HEK293 (cell line): Measurements from ENCODE around the gene BTBD6.

Experiments used
- CTCF ChIA-PET: fragments of 350-600 bp; formaldehyde crosslinking; extraction: SDS; loops from one replicate; lab custom pipeline; 2021; ENCODE audit warnings: antibody characterized with exemption; lab: Yijun Ruan, JAX
- POLR2A ChIA-PET: fragments of 300-600 bp; formaldehyde crosslinking; extraction: SDS; loops from one replicate; lab custom pipeline; 2020; ENCODE audit warnings: antibody characterized with exemption, inconsistent platforms; lab: Yijun Ruan, JAX
- H3K27ac ChIP-seq: fragments of 200-500 bp; sonication (Bioruptor generic); 2 replicates; pipeline ENCODE4 v1.5.1; 2014; ENCODE audit warnings: low read depth, low read length, control low read depth, inconsistent platforms; ENCODE audit errors: extremely low read depth
- H3K36me3 ChIP-seq, 2 experiments: fragments of 200-500 bp in 1 of 2; sonication (Bioruptor generic) in 1 of 2; 1 replicate in 1 of 2; 2 replicates in 1 of 2; pipeline ENCODE4 v1.5.1; 2014 to 2017; ENCODE audit warnings: inconsistent platforms in 2 of 2, low read length in 2 of 2; ENCODE audit not compliant: control insufficient read depth in 2 of 2, insufficient read depth in 1 of 2
- H3K4me1 ChIP-seq: fragments of 200-500 bp; sonication (Bioruptor generic); 2 replicates; pipeline ENCODE4 v1.5.1; 2014; ENCODE audit warnings: mild to moderate bottlenecking, low read length, inconsistent platforms; ENCODE audit not compliant: control insufficient read depth, insufficient read depth
- H3K4me3 ChIP-seq: 2 replicates; pipeline ENCODE4 v1.5.1; 2011; ENCODE audit warnings: low read depth, mild to moderate bottlenecking, control low read depth, low read length, moderate library complexity
- H3K9me3 ChIP-seq: fragments of 200-500 bp; sonication (Bioruptor generic); 2 replicates; pipeline ENCODE4 v1.5.1; 2014; ENCODE audit warnings: low read depth, low read length, inconsistent platforms; ENCODE audit not compliant: control insufficient read depth, insufficient read depth
- EGR2 ChIP-seq: fragments of 450-650 bp; formaldehyde crosslinking; IDR thresholded peaks from 2 replicates; pipeline ENCODE4 v1.5.1; 2016; ENCODE audit warnings: low read depth, missing biosample characterization, missing genetic modification characterization
- KLF1 ChIP-seq: fragments of 450-650 bp; formaldehyde crosslinking; IDR thresholded peaks from 2 replicates; pipeline ENCODE4 v1.5.1; 2016; ENCODE audit warnings: missing biosample characterization, missing genetic modification characterization
- PRDM1 ChIP-seq: fragments of 450-650 bp; formaldehyde crosslinking; IDR thresholded peaks from 2 replicates; pipeline ENCODE4; 2016; ENCODE audit warnings: missing biosample characterization, missing genetic modification characterization
- SCRT1 ChIP-seq: fragments of 450-650 bp; formaldehyde crosslinking; IDR thresholded peaks from 2 replicates; pipeline ENCODE4 v1.5.1; 2016; ENCODE audit warnings: missing biosample characterization, missing genetic modification characterization, borderline replicate concordance
- SP7 ChIP-seq: fragments of 450-650 bp; formaldehyde crosslinking; IDR thresholded peaks from 2 replicates; pipeline ENCODE4 v1.5.1; 2016; ENCODE audit warnings: missing biosample characterization, missing genetic modification characterization
- ZFP3 ChIP-seq: fragments of 450-650 bp; formaldehyde crosslinking; IDR thresholded peaks from 2 replicates; pipeline ENCODE4 v1.5.1; 2016; ENCODE audit warnings: low read depth, missing biosample characterization, missing genetic modification characterization
- ZFP69B ChIP-seq: fragments of 450-650 bp; formaldehyde crosslinking; IDR thresholded peaks from 2 replicates; pipeline ENCODE4 v1.5.1; 2016; ENCODE audit warnings: missing biosample characterization, missing genetic modification characterization
- ZNF112 ChIP-seq: fragments of 450-650 bp; formaldehyde crosslinking; IDR thresholded peaks from 2 replicates; pipeline ENCODE4 v1.5.0; 2017; ENCODE audit warnings: missing biosample characterization, missing genetic modification characterization
- ZNF140 ChIP-seq: fragments of 450-650 bp; formaldehyde crosslinking; IDR thresholded peaks from 2 replicates; pipeline ENCODE4 v1.5.1; 2016; ENCODE audit warnings: missing biosample characterization, missing genetic modification characterization
- ZNF341 ChIP-seq: fragments of 450-650 bp; formaldehyde crosslinking; IDR thresholded peaks from 2 replicates; pipeline ENCODE4; 2016; ENCODE audit warnings: low read depth, missing biosample characterization, missing genetic modification characterization
- ZNF354C ChIP-seq: fragments of 450-650 bp; formaldehyde crosslinking; IDR thresholded peaks from 2 replicates; pipeline ENCODE4 v1.5.1; 2016; ENCODE audit warnings: missing biosample characterization, missing genetic modification characterization, low read depth, borderline replicate concordance
- ZNF394 ChIP-seq: fragments of 450-650 bp; formaldehyde crosslinking; IDR thresholded peaks from 2 replicates; pipeline ENCODE4 v1.5.1; 2016; ENCODE audit warnings: missing biosample characterization, missing genetic modification characterization, mild to moderate bottlenecking, moderate library complexity, borderline replicate concordance
- ZNF48 ChIP-seq: fragments of 450-650 bp; formaldehyde crosslinking; IDR thresholded peaks from 2 replicates; pipeline ENCODE4 v1.5.1; 2016; ENCODE audit warnings: missing biosample characterization, missing genetic modification characterization
- ZNF501 ChIP-seq: fragments of 450-650 bp; formaldehyde crosslinking; IDR thresholded peaks from 2 replicates; pipeline ENCODE4 v1.5.1; 2016; ENCODE audit warnings: missing biosample characterization, missing genetic modification characterization
- ZNF521 ChIP-seq: fragments of 450-650 bp; formaldehyde crosslinking; IDR thresholded peaks from 2 replicates; pipeline ENCODE4 v1.5.1; 2017; ENCODE audit warnings: missing biosample characterization, mild to moderate bottlenecking, missing genetic modification characterization
- ZNF560 ChIP-seq: fragments of 450-650 bp; formaldehyde crosslinking; IDR thresholded peaks from 2 replicates; pipeline ENCODE4 v1.5.1; 2017; ENCODE audit warnings: missing biosample characterization, missing genetic modification characterization, borderline replicate concordance
- ZNF624 ChIP-seq: fragments of 450-650 bp; formaldehyde crosslinking; IDR thresholded peaks from 2 replicates; pipeline ENCODE4 v1.5.1; 2017; ENCODE audit warnings: missing biosample characterization, missing genetic modification characterization
- ZNF626 ChIP-seq: fragments of 450-650 bp; sonication (Bioruptor Pico); formaldehyde crosslinking; IDR thresholded peaks from 2 replicates; pipeline ENCODE4 v1.5.1; 2018; ENCODE audit warnings: missing biosample characterization, missing genetic modification characterization, inconsistent platforms
- ZNF660 ChIP-seq: fragments of 450-650 bp; IDR thresholded peaks from 2 replicates; pipeline ENCODE4 v1.5.1; 2018; ENCODE audit warnings: missing biosample characterization, mild to moderate bottlenecking, missing genetic modification characterization
- ZSCAN30 ChIP-seq: fragments of 450-650 bp; IDR thresholded peaks from 2 replicates; pipeline ENCODE4 v1.5.1; 2018; ENCODE audit warnings: missing biosample characterization, mild to moderate bottlenecking, missing genetic modification characterization, moderate library complexity
- TF ChIP-seq, protein P1 (sequence below): fragments of 450-650 bp; formaldehyde crosslinking; IDR thresholded peaks from 2 replicates; pipeline ENCODE4 v1.5.1; 2016; ENCODE audit warnings: missing biosample characterization, missing genetic modification characterization, low read depth
- TF ChIP-seq, protein P2 (sequence below): fragments of 450-650 bp; formaldehyde crosslinking; IDR thresholded peaks from 2 replicates; pipeline ENCODE4 v1.5.1; 2016; ENCODE audit warnings: missing biosample characterization, missing genetic modification characterization
- TF ChIP-seq, protein P3 (sequence below): fragments of 450-650 bp; formaldehyde crosslinking; conservative IDR thresholded peaks from 2 replicates; pipeline ENCODE4 v1.5.1; 2016; ENCODE audit warnings: low read depth, missing biosample characterization, missing genetic modification characterization

BTBD6 gene

DNA sequence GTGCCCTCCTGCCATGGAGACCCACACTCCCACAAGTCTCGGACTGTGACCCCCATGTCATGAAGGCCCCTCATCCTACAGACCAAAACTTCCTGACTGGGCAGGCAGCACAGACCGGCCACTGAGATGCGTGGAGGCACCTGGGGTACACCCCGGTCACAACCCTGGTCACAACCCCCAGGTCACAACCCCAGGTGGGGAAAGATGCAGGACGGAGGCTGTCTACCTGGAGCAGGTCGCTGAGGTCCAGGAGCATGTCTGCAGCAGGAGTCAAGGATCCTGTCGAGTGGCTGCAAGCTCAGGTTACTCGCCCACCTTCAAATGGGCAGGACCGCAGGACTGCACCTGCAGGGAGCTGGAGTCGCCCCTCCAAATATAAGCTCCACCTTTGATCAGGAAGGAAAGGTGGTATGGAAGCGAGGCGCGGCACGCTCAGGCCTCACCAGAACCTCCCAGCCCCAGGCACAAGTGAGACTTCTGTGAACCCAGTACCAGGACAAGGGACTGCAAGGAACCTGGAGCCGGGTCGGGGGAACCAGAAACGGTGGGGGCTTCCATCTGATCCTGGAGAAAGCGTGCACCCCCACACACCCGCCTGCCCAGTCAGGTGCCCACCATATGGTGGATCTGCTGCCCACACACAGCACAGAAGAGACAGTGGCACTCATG is 8.1 kb downstream of the BTBD6 start:
- Histone ChIP-seq H3K27ac (no peak overlapping the region), H3K9me3 (no peaks in the 10 kb centered on the region), H3K36me3 (peaks cover 0 to 33% of the 10 kb centered on the region in 2 experiments; a peak in 2 of 3 replicates), H3K4me1 (no peaks in the 10 kb centered on the region), H3K4me3 (no peak overlapping the region)
- no peak for TF ChIP-seq EGR2
- no peak for TF ChIP-seq ZNF394 (tag by site-specific recombination)
- ChIA-PET CTCF (interaction anchor here (0.5 kb wide), 1 partner anchor 52 kb away, joined by 3 read pairs; no protein-coding TSS in a partner anchor), POLR2A (no interaction called here)

DNA sequence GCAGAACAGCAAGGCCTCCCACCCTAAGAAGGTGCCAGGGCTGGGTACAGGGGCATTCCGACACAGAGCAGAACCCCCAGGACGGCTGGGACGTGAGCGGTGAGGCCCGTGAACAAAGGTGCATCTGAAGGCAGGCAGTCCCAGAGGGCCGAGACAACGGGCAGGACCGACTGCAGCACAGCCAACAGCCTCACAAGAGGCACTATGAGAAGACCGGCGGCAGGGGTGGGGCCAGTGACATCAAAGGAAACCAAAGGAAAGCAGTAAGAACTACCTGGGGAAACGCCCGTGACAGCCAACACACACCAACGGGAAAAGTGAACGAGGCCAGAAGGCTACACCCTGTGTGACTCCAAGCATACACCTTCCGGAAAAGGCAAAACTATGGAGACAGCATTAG is 9.1 kb downstream of the BTBD6 start:
- ChIA-PET POLR2A (no interaction called here), CTCF (interaction anchor here (0.7 kb wide), 1 partner anchor 258 kb away, joined by 3 read pairs; no protein-coding TSS in a partner anchor)
- Histone ChIP-seq H3K36me3 (peaks cover 0 to 26% of the 10 kb centered on the region in 2 experiments; a peak in 2 of 3 replicates), H3K4me3 (no peak overlapping the region), H3K27ac (no peak overlapping the region), H3K9me3 (no peaks in the 10 kb centered on the region), H3K4me1 (no peaks in the 10 kb centered on the region)
- TF ChIP-seq ZNF48 (tag by site-specific recombination) (no peak), ZNF112 (tag by site-specific recombination) (no peak), ZNF501 (tag by site-specific recombination) (no peak), ZNF624 (tag by site-specific recombination) (no peak), ZNF626 (tag by site-specific recombination) (no peak), ZNF341 (0 out of 2 replicates have a peak, but pooled peaks have one; percentile 15), KLF1 (tag by site-specific recombination) (peak; percentile 38; the same call in 1 of the 2 replicates)
- TF ChIP-seq, protein P1, sequence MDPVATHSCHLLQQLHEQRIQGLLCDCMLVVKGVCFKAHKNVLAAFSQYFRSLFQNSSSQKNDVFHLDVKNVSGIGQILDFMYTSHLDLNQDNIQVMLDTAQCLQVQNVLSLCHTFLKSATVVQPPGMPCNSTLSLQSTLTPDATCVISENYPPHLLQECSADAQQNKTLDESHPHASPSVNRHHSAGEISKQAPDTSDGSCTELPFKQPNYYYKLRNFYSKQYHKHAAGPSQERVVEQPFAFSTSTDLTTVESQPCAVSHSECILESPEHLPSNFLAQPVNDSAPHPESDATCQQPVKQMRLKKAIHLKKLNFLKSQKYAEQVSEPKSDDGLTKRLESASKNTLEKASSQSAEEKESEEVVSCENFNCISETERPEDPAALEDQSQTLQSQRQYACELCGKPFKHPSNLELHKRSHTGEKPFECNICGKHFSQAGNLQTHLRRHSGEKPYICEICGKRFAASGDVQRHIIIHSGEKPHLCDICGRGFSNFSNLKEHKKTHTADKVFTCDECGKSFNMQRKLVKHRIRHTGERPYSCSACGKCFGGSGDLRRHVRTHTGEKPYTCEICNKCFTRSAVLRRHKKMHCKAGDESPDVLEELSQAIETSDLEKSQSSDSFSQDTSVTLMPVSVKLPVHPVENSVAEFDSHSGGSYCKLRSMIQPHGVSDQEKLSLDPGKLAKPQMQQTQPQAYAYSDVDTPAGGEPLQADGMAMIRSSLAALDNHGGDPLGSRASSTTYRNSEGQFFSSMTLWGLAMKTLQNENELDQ (tag by site-specific recombination), result no peak

DNA sequence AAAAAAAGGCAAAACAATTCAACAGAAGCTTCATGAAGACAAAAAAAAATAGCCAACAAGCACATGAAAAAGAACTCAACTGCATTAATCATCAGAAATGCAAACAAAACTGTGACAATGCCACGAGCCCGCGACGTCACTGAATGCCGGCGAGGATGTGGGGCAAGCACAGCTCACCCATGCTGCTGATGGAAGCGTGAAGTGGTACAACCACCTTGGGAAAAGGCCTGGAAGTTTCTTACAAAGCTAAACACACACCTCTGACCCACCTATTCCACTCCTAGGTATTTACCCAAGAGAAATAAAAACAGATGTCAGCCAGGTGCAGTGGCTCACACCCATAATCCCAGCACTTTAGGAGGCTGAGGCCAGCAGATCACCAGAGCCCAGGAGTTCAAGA is 10.5 kb downstream of the BTBD6 start:
- Histone ChIP-seq H3K27ac (no peak overlapping the region), H3K36me3 (peaks cover 3 to 17% of the 10 kb centered on the region in 2 experiments), H3K4me1 (no peaks in the 10 kb centered on the region), H3K4me3 (no peak overlapping the region), H3K9me3 (no peaks in the 10 kb centered on the region)
- POLR2A ChIA-PET, result interaction anchor here (0.6 to 1.2 kb wide), 2 partner anchors 10 to 171 kb away, joined by 3 to 4 read pairs; partner anchors contain the start of gene BTBD6
- CTCF ChIA-PET, result interaction anchor here (0.6 to 0.8 kb wide), 3 partner anchors 9 to 81 kb away, joined by 5 to 6 read pairs (median 5); no protein-coding TSS in a partner anchor
- TF ChIP-seq SP7 (no peak), ZSCAN30 (tag by site-specific recombination) (no peak), ZNF354C (tag by site-specific recombination) (no peak), PRDM1 (no peak), ZNF140 (tag by site-specific recombination) (no peak), ZFP3 (tag by site-specific recombination) (no peak), ZNF660 (tag by site-specific recombination) (no peak), ZNF521 (tag by site-specific recombination) (no peak), SCRT1 (no peak), ZFP69B (tag by site-specific recombination) (no peak), ZNF560 (tag by site-specific recombination) (no peak)
- TF ChIP-seq, protein P2, sequence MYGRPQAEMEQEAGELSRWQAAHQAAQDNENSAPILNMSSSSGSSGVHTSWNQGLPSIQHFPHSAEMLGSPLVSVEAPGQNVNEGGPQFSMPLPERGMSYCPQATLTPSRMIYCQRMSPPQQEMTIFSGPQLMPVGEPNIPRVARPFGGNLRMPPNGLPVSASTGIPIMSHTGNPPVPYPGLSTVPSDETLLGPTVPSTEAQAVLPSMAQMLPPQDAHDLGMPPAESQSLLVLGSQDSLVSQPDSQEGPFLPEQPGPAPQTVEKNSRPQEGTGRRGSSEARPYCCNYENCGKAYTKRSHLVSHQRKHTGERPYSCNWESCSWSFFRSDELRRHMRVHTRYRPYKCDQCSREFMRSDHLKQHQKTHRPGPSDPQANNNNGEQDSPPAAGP, result no peak
- TF ChIP-seq, protein P3, sequence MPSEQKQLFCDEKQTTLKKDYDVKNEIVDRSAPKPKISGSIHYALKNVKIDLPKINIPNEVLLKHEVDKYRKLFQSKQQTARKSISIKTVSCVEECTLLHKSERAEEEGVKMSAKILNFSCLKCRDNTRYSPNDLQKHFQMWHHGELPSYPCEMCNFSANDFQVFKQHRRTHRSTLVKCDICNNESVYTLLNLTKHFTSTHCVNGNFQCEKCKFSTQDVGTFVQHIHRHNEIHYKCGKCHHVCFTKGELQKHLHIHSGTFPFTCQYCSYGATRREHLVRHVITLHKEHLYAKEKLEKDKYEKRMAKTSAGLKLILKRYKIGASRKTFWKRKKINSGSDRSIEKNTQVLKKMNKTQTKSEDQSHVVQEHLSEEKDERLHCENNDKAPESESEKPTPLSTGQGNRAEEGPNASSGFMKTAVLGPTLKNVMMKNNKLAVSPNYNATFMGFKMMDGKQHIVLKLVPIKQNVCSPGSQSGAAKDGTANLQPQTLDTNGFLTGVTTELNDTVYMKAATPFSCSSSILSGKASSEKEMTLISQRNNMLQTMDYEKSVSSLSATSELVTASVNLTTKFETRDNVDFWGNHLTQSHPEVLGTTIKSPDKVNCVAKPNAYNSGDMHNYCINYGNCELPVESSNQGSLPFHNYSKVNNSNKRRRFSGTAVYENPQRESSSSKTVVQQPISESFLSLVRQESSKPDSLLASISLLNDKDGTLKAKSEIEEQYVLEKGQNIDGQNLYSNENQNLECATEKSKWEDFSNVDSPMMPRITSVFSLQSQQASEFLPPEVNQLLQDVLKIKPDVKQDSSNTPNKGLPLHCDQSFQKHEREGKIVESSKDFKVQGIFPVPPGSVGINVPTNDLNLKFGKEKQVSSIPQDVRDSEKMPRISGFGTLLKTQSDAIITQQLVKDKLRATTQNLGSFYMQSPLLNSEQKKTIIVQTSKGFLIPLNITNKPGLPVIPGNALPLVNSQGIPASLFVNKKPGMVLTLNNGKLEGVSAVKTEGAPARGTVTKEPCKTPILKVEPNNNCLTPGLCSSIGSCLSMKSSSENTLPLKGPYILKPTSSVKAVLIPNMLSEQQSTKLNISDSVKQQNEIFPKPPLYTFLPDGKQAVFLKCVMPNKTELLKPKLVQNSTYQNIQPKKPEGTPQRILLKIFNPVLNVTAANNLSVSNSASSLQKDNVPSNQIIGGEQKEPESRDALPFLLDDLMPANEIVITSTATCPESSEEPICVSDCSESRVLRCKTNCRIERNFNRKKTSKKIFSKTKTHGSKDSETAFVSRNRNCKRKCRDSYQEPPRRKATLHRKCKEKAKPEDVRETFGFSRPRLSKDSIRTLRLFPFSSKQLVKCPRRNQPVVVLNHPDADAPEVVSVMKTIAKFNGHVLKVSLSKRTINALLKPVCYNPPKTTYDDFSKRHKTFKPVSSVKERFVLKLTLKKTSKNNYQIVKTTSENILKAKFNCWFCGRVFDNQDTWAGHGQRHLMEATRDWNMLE (tag by site-specific recombination), result no peak
